Measurements from ENCODE around the gene SPNS2.

The SPNS2 gene

DNA sequence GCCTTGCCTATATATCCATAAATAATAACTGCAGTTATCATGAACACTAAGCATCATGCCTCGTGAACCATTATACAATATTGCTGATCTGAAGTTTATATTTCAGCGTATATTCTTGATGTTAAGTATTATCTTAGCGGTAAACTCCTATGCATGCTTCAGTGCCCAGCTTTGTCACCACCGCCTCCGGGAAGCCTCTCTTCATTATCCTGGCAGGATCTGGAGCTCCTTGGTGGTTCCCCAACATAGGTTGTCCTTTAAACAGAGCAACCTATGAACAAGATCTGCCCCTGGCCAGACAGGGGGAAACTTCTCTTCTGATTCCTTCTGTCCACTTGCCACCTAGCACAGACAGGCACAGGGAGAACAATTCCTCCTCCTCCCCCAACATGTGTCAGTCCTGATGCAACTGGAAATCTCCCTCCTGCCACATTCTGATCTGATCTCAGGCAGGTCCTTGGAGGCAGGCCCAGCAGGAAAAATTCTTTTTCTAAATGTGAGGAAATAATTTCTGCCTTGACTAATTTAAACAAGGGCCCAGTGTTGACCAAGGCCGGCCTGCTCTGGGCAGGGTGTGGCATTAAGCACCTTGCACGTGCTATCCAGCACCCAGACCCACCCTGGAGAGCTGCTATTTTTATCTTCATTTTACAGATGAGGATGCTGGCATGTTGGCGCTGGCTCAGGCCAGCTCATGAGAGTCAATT, 22.4 kb downstream of the SPNS2 start:
- DNase-seq: peak; percentile 7

DNA sequence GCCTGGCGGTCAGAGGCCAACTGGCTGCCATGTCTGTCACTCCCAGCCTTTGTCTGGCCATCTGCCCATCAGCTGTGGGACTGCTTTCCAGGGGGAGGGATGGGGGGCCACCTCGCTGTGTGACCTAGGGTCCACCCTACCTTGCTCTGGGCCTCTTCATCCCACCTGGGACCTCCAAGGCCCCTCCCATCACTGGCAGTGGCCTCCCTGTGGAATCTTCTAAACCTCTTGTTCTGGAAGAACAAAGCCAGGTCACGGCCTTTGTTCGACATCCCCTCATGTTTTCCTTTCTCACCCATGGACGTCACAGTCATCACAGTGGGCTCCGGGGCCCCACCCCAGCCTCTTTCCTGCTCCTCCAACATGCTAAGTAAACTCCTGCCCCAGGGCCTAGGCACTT, 24.0 kb downstream of the SPNS2 start:
- DNase-seq: no peak

DNA sequence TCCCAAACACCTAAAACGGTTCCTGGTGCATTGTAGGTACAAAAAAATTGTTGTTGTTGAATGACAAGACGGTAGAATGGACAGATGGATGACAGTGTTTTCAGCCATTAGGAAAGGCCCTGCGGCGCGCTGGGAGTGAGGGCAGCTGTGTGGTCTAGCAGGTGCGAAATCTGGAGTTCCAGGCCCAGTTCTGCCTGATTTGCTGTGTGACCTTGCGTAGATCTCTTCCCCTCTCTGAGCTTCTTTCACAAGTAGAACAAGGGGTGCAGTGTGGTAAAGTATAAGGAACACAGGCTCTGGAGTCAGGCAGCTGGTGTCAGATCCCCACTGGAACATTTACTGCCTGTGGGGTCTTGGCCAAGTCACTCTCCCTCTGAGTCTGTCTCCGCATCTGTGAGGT, 25.3 kb downstream of the SPNS2 start:
- DNase-seq: no peak

DNA sequence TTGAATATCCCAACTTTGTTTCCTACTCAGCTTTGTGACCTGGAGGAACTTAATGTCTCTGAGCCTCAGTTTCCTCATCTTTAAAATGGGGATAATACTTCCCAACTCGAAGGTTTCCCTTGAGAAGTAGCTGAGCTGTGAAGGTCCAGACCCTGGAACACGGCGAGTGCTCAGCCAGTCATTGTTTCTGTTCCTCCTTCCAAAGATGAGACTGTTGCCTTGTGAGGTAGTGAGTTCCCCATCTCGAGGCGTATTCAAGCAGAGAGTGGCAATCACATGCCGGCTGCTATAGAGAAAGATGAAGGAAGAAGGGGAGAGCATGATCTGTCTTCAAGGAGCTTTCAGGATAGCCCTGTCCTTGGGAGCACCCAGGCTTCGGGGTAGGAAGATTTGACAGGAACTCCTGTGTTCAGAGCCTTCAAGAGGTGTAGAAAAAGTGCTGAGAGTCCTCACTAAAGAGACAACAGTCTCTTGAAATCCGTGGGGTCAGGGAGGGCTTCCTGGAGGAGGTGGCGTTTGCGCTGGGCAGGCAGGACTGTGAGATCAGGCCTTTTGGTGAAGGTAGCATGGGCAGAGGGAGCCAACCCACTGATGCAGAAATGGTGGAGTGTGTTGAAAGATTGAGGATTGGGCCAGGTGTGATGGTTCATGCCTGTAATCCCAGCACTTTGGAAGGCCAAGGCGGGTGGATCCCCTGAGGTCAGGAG, 27.2 kb downstream of the SPNS2 start:
- DNase-seq: no peak

DNA sequence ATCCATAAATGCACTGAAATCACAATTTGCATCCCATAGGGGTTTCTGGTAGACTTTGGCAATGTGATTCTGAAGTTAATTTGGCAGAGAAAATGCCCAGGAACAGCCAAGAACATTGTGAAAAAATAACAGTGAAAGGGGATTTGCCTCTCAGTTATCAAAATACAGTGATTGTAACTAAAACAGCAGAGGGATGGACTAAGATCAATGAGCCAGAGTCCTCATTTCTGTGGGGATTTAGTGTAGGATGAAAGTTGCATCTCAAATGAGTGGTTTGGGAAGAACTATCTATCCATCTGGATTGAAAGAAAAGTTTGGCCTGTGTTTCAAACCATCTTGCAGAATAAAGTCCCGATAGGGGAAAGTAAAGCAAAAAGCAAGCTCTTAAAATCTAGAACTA, 28.5 kb downstream of the SPNS2 start:
- DNase-seq: no peak

DNA sequence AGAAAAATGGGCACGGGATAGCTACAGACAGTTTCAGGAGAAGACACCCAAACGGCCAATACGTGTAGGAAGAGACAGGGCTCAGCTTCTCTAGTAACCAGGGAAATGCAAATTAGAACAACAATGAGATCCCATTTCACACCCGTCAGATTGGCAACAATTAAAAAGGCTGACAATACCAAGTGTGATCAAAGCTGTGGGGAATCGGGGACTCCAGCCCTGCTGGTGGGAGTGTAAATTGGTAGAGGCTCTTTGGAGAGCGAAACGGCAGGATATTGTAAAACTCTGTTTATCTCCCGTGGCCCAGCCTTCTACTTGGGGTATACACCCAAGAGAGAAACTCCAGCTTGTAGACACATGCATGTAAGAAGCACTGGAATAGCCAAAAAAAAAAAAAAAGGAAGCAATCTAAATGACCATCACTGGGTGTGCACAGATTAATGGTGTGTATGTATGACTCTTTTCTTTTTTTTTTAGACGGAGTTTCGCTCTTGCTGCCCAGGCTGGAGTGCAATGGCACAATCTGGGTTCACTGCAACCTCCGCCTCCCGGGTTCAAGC, 29.0 kb downstream of the SPNS2 start:
- DNase-seq: no peak

DNA sequence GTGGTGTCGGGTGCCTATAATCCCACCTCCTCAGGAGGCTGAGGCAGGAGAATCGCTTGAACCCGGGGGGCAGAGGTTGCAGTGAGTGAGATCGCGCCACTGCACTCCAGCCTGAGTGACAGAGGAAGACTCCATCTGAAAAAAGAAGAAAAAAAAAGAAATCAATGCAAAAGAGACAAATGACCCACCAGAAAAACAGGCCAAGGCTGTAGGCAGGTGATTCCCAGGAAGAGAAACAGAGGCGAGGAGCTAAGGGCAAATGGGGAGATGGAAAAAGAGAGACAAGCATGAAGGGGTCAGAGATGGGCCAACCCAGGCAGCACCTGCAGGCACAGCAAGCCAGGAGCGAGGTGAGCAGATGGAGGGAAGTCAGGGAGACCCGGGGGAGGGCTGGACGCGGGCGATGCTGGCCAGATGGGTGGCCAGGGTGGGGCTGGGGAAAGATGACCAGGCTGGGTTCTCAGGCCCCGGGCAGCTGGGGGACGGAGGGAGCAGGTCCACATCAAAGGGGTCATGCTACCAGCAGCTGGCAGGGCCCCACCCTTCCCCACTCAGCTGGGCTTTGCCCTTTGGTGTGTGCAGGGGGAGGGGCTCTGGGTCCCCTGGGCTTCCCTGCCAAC, 31.0 kb downstream of the SPNS2 start:
- no peak for DNase-seq

DNA sequence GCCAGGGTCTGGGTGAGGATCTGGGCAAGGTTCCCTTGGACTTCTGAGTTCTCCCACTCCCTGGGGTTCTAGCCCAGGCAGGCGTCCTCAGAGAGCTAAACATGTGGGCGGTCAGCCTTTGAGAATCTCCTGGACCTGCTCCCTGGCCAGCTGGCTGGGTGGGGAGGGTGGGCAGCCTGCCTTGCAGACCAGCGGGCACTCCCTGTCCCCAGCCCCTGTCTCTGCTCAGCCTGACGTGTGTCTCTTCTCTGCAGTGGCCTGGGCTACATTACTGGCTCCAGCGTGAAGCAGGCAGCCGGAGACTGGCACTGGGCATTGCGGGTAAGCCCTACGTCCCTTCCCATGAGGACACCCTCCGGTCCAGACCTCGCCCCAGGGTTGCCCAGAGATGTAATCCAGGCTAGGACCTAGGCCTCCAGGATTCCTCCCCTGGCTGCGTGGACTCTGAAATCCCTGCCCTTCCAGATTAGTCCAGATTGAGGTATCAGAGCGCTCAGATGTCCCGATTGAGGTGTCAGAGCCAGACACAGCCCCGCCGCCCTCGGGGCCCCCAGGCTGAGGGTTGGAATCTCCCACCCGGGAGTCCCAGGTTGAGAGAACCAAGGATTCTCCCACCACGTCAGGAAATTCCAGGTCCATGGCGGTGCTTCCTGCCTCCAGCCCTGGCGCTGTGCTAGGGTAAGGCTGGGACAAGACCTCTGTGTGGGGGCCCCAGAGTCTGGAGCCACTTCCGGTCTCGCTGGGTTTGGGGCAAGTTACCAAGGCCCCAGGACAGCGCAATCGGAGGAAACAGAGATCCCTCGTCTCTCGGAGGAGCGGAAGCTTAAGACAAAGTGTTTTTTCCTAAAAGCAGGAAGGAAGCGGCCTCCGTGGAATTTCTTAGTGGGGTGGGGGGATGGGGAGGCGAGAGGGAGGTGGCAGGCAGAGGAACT, 32.4 kb downstream of the SPNS2 start:
- DNase-seq: peak; percentile 22

DNA sequence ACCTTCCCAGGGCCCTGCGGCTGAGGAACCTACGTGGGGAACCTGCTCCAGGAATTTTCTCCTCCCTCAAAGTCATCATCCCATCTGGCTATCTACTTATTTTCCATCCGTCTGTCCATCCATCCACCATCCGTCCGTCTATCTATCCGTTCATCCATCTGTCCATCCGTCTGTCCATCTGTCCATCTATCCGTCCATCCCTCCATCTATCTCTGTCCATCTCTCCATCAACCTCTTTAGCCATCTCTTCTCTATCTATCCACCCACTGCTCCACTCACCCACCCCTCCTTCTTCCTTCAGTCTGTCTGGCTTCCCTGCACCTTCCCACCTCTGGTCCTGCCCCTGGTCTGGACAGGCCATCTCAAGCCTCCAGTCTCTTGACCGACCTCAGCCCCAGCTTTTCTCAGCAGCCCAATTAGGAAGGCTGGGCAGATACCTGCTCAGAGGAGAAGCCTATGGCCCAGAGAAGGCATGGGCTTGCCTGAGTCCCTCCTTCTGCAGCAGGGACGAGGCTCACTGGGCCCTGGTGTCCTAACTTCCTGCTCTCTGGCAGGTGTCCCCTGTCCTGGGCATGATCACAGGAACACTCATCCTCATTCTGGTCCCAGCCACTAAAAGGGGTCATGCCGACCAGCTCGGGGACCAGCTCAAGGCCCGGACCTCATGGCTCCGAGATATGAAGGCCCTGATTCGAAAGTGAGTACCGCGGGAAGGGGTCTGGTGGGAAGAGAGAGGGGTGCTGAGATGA, 33.5 kb downstream of the SPNS2 start:
- no peak for DNase-seq

DNA sequence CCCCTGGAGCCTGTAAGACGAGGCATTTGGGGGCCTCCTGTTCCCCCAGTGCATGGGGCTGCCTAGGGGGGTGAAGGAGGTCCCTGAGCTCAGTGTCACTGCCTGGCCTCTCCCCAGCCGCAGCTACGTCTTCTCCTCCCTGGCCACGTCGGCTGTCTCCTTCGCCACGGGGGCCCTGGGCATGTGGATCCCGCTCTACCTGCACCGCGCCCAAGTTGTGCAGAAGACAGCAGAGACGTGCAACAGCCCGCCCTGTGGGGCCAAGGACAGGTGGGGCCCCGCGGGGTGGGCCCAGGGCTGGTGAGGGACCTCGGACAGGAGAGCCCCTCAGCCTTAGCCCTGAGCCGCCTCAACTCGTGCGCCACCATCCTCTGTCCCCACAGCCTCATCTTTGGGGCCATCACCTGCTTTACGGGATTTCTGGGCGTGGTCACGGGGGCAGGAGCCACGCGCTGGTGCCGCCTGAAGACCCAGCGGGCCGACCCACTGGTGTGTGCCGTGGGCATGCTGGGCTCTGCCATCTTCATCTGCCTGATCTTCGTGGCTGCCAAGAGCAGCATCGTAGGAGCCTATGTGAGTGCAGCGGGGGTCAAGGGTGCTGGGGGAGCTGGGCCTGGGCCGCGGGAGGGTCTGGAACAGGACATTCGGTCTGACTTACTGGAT, 34.3 kb downstream of the SPNS2 start:
- DNase-seq: no peak

DNA sequence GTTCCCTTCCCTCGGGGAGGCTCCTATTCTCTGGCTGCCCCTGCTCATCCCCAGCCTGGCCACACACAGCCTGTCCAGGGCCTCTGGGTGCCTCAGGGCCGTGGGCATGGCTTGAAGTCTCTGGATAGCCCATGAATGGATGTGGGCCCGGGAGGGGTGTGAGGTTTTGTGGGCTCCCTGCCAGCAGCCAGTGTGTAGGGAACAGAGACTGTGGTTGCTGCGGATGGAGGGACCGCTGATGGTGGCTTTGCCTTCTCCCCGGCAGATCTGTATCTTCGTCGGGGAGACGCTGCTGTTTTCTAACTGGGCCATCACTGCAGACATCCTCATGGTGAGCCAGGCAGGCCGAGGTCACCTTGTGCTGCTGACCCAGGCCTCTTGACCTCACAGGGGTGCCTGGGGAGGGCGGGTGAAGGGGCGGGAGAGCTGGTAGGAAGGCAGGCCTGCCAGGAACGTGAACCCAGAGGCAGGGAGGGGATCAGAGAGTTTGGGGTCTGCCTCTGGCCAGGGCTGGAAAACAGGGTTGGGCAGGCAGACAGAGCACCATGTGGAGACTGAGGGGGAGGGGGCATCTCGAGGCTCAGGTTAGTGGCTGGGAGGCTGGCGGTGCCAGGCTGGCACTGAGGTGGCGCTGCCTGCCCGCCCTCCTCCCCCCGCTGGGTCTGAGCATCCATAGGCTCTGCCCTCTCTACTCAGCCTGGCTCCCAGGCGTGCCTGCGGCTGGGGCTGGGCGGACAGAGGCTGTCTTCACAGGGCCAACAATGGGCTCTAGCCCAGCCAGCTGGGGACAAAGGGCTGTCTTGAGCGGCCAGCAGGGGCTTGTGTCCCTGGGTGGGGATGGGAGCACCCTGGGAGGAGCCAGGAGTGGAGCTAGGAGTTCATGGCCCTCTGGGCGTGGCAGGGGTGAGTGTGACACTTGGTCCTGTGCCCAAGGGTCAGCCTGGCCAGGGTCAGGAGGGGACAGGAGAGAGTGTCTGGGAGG, 35.1 kb downstream of the SPNS2 start:
- no peak for DNase-seq

DNA sequence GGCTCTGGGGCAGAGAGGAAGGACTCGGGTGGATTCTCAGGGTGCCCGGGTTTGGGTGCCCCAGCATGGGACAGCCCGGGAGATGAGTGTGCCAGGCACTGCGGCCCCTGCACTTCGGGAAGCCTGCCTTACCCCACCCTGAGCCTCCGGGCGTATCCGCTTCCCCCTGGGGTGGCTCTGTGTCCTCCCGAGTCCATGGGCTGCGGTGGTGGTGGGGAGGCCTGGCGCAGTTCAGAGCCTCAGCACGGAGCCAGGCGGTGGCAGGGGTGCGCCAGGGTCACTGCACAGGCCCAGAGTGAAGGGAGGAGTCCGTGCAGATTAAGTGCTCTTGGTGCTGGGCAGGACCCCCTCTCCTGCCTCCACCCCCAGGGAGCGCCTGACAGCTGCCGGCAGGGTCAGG, 35.8 kb downstream of the SPNS2 start:
- no peak for DNase-seq

DNA sequence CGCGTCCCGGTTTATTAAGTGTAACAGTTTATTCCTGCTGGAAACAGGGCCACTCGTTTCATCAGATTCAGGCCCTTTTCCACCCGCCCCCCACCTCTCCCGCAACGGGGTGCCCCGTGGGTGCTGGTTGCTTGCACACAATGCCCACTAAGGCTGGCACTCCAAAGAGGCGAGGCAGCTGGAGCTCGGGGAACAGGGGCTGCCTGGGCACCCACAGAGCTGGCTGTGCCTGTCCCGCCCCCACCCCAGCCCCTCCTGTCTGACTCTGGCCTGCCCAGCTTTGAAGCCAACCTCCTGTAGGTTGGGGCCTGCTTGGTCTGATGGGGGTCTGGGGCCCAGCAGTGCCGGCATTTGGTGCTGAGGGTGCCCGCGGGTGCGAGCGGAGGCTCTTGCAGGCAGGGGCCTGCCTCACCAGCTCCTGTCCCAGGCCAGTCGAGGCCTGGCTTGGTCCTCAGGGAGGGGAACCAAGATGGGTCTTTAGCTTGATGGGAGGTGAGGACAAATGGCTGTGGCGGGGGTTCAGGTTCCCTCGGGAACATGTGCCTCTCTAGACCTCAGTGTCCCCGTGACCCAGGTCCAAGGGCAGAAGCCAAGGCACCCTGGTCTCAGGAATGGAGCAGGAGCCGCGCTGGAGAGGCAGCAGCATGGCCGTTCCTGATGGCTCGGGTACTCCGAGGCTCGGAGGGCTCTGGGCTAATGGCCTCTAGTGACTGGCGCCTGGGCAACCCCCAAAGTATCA, 36.4 kb downstream of the SPNS2 start:
- DNase-seq: no peak

DNA sequence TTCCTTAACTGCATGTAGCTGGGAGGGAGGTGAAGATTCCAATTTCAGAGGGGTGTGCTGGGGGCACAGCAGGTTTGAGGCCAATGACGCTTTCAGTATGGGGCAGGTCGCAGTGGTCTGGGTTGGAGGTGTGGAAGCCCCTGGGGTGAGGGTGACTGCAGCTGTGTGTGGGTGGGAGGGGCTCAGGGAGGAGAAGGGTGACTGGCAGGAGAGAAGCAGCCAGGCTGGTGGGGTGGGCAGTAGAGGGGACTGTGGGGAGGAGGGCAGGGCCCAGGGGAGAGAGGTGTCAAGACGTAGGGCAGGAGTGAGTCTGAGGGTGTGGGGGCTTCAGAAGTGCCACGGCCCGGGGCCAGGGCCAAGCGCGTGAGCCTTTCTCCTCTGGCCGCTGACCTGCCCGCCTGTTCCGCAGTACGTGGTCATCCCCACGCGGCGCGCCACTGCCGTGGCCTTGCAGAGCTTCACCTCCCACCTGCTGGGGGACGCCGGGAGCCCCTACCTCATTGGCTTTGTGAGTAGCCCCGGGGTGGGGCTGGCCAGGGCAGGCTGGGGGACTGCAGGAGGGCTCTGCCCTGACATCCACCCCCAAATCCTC, 37.1 kb downstream of the SPNS2 start:
- DNase-seq: no peak

DNA sequence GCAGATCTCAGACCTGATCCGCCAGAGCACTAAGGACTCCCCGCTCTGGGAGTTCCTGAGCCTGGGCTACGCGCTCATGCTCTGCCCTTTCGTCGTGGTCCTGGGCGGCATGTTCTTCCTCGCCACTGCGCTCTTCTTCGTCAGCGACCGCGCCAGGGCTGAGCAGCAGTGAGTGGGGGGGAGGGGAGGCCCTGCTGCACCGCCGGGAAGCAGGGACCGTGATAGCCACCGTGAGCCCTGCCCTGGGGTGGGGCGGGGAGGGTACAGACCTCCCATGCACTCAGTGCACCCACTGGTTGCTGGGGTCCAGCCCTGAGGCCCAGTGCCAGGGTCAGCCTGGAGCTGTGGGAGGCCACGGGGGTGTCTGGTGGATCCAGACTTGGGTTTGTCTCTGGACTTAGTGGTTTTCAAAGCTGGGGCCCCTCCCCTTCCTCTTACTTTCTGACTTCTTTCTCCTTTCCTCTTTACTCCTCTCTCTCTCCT, 37.6 kb downstream of the SPNS2 start:
- DNase-seq: peak; percentile 12

DNA sequence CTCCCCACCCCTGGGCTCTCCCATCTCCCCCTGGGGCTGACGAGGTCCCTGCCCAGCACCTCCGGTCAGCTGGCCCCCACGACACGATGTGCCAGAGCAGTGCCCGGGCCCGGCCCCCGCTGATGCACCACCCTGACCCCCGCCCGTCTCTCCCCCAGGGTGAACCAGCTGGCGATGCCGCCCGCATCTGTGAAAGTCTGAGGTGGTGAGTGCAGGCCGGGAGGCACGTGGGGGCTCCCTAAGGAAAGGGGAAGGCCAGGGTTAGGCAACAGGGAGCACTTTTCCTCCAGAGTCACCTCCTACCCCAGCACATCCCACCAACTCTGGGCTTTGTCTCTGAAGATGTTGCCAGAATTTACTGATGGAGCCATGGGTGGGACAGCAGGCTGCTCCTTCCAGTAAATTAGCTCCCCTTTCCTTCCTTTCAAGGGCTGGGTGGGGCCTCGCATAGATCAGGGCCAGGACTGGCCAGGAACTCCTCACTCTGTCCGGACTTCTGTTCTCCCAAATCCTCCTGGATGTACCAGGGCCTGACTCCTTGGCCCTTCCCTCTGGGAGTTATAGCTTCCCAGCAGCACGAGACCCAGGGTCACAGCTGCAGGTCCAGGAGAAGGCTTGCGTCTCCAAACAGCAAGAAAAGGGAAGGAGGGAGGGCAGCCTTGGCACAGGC, 38.2 kb downstream of the SPNS2 start:
- DNase-seq: no peak

DNA sequence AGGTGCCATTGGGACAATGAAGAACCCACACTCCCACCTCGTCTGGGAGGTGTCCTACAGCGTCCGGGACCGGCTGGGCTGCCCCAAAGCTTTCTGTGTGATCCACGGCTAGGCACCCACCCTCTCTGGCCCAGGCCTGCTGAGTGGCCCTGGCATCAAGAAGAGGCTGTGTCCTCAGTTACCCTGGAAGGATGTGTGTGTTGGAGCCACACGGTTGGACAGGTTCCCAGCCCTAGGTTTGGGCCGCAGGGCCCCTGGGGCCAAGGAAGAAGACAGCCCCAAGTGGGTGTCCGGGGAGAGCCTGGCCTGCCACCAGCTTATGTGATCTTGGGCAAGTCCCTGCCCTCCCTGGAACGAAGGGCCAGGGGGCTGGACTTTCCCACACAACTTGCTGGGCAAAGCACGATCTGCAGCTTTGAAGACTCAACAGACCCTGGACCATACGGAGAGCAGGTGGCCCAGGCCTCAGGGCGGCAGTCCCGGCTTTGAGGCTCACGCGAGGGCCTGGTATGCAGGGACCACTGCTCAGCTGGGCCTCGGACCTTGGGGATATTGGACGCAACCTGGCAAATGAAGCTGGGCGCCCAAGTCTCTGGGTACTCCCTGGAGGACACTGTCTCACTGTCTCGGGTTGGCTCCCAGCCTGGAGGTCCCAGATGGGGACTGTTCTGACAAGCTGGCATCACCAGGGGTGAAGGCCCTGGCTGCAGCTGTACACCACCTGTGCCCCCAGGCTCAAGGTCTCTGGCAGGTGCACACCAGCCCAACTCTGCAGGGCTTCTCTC, 39.0 kb downstream of the SPNS2 start:
- DNase-seq: no peak
